Stimulated activated naive CD8-positive, alpha-beta T cell treated with anti-CD3 and anti-CD28 coated beads, Interleukin-15, Interleukin-2, amounts not matched to agents 100 U/mL and 50 U/mL, for 24 hours (primary cell): Measurements from ENCODE around the gene PROSER3.

Source experiments
- ATAC-seq: fragments of 150-1000 bp; cut with Tn5 transposase; one replicate; pipeline ENCODE4 v1.10.0; 2021
- DNase-seq: peaks from one replicate; pipeline ENCODE4 v3.0.0; 2021

The PROSER3 gene

DNA sequence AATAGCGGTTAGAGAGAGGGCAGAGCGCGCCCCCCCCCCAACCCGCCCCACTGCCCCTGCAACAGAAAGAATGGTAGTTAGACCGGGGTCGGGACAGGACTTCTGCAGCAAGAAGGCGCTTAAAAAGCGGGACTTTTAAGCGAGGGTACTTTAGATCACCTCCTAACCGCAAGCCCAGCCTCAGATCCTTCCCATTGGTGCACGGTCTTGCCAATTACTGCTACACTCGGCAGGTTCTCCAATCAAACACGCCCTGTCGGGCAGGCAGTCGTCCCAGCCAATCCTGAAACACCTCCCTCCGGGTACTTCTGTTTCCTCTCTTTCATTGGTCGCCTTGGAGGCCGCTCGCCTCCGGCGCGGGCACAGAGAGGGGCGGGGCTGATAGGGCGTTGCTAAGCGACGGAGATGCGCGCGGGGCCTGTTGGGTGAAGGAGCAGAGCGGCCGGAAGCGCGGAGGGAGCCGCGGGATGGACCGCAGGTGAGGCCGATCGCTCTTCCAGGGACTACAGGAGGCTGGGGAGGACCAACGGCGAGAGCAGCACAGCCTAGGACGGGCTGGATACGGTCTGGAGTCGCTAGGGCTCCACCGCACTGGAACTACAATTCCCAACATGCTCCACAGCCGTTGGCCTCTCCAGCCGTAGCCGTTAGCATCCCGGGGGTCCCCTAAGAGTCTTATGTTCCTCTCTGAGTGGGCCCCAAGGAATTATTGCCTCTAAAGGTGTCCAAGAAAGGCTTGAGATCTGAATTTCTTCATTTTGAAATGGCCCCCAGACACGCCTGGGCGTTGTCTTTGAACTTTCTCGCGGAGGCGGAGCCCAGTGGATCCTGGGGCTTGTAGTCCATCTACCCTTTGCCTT lies at the start of gene PROSER3:
TSS of gene PROSER3 (plus strand) at position 428 of the 860 bp plus-strand sequence. CDS start at position 468, 40 bp downstream.
- ATAC-seq (peak; percentile 98), DNase-seq (peak; percentile 98)

DNA sequence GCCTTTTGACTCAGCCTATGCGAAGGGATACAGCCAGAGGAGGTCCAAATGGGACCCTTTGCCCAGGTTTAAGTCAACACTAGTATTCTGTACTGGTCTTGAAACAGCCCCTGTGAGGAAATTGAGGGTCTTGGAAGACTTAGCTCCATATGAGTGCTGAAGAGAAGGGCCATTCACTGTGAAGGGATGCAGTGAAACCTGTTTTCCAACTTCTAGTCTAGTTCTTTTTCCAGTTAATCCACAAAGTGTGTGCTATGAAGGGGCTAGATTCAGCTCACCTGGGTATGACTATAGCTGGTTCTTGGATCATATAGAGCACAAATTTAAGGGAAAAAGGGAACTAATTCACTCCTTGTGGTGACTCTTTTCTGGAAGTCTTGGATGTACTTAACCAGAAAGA lies 49.6 kb upstream of the PROSER3 start:
- ATAC-seq (no peak), DNase-seq (no peak)

DNA sequence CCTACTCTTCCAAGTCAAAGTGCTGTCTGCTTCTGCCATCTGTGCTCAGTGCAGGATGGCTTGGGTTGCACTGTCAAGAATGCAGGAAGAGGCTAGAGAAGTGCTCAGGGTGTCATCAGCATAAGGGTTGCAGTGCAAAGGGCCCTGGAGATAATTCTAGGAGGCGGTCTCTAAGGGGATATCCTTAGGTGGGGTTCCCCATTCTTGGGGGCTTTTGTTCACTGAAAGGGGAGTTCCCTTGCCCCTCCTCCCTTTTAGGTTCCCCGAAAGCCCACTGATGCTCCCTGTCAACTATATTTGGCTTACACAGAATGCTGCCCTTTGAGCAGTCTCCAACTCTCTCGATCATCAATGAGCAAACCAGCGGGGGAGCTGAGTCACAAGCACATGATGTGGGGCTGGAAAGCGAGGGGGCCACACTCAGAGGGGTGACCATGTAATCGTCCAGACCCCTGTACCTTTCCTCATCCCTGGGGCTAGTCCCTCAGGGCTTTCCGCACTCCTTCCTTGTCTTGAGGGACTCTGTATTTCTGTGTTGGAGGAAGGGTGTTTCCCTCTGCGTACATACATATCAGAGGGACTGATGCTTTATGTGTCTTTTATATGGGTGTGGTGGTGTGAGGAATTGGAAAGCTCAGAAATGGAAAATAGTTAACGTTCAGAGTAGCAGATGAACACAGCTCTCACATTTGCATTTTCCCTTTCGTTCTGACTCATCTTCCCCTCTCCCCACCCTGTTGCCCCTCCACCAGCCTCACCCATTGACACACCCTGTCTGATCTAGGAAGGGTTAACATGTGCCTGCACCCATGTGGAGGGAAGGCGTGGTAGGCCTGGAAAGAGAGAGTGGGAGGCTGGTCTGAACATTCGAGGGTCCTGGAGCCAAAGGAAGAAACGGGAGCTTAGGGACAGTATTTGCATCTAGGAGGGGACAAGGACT lies 46.9 kb upstream of the PROSER3 start:
- ATAC-seq (peak; percentile 65), DNase-seq (peak; percentile 81)

DNA sequence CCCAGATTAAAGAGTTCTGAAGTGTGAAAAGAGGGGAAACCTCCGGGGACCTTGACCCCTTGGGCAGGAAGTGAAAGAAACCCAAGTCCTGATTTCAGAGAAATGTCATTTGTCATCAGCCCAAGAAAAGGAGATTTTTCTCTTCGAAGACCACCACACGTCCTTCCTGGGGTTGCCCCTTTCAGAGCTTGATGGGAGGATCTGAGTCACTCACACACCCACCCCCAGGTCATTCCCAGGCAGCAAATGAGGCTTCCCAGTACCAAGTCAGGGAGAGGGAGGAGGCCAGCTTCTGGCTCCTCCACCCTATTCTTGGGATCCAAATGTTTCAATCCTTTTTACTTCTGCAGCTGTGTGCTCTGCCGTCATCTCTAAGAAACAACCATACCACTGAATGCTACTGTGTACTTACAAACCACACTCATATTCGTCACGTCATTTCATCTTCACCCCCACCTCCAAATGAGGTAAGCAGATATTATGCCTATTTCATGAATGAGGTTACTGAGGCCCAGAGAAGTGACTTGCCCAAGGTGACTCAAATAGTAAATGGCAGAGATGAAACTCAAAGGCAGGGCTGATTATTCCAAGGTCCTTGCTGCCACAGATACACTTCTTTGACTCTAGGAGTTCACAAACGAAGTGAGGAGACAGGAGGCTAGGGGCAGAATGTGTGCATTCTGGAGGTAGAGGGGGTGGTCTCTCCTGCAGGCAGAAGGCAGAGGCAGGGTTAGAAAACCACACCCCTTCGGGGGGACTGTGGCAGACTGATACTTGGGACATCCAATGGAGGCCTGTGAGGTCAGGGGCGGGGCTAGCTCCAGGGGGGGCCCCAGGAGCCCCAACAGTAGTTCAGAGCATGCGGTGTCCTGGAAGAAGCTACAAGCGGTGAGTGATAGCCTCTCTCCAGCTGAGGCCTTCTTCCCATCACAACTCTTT lies 45.1 kb upstream of the PROSER3 start:
- DNase-seq (peak; percentile 88), ATAC-seq (peak; percentile 24)

DNA sequence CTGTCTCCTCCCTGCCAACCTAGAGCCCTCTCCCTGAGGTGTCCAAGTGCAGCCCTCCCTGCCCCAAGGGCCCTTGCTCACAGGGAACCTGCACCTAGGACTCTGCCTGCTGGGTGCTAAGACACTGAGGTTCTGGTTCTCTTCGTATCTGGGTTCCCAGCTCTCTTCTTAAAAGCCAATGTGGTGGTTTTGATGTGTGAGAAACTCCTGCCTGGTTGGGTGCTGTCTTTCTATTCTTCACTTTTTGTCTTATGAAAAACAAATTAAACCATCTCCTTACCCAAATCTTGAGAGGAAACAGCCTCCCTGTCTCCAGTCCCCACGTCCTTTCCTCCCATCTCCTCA lies 44.5 kb upstream of the PROSER3 start:
- ATAC-seq, result no peak

DNA sequence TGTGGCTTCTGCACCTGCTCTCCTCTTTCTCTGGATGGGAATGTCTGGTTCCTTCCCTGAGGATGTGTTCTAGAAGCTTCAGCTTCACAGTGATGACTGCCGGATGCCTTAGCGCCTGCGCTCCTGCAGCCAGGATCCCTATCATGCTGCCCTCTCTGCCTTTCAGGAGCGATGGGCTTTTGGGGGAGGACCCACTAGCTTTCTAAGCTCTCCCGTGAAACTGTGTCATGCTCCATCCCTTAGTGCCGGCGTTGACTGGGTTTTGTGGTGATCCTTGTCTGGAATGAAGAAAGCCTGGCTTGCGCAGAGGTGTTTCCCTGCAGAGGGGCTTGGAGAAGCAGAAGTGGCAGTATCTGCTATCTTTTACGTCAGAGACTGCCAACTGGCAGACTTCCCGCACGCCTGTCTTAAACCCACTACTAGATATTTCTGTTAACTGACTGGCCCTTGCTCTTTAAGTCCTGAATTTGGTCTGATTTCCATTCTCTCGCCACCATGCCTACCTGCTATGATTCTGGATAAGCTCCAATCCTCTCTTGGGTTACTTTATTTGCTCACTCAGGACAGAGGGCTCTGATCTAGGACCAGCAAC lies 44.0 kb upstream of the PROSER3 start:
- ATAC-seq, result no peak
- no peak for DNase-seq

More for the DNA sequence above, 44.5 kb upstream of the PROSER3 start:
- DNase-seq, result no peak

DNA sequence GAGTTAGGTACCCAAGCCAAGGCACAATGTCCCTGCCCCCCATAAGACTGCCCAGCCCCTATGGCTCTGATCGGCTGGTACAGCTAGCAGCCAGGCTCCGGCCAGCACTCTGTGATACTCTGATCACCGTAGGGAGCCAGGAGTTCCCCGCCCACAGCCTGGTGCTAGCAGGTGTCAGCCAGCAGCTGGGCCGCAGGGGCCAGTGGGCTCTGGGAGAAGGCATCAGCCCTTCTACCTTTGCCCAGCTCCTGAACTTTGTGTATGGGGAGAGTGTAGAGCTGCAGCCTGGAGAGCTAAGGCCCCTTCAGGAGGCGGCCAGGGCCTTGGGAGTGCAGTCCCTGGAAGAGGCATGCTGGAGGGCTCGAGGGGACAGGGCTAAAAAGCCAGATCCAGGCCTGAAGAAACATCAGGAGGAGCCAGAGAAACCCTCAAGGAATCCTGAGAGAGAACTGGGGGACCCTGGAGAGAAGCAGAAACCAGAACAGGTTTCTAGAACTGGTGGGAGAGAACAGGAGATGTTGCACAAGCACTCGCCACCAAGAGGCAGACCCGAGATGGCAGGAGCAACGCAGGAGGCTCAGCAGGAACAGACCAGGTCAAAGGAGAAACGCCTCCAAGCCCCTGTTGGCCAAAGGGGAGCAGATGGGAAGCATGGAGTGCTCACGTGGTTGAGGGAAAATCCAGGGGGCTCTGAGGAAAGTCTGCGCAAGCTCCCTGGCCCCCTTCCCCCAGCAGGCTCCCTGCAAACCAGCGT lies 43.2 kb upstream of the PROSER3 start:
- no peak for ATAC-seq
- peak; percentile 52 for DNase-seq

DNA sequence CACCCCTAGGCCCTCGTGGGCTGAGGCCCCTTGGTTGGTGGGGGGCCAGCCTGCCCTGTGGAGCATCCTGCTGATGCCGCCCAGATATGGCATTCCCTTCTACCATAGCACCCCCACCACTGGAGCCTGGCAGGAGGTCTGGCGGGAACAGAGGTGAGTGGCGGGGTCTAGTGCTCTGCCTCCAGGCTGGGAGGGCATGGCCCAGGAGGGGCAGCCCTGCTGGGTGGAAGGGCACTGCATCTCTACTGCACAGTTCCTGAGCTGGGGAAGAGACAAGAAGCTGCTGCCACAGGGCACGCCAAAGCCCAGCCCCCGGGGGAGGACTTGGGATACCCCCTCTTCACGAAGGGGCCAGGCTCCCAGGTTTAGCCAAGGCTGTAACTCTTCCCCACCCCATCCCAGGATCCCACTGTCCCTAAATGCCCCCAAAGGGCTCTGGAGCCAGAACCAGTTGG lies 42.6 kb upstream of the PROSER3 start:
- no peak for DNase-seq
- ATAC-seq, result no peak

DNA sequence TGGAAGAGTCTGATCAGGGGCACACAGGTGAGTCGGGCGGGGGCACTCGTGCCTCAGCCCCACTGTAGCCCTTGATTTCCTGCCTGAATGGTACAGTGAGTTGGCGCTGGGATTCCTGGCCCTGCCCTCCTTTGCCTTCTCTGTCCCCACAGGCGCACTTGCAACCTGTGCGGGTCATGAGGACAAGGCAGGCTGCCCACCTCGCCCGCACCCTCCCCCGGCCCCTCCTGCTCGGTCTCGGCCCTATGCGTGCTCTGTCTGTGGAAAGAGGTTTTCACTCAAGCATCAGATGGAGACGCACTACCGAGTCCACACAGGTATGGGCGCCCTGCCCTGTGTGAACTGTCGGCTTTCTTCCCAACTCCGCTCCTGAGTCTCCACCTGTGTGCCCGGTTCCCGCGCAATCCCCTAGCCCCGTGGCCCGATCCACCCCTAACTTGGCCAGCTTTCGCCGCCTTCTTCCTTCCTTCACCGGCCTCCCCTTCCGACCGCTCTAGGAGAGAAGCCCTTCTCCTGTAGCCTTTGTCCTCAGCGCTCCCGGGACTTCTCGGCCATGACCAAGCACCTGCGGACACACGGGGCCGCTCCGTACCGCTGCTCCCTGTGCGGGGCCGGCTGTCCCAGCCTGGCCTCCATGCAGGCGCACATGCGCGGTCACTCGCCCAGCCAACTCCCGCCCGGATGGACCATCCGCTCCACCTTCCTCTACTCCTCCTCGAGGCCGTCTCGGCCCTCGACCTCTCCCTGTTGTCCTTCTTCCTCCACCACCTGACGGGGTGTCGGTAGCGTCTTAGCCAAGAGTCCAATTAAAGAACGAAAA lies 41.8 kb upstream of the PROSER3 start:
- no peak for ATAC-seq
- DNase-seq, result no peak

DNA sequence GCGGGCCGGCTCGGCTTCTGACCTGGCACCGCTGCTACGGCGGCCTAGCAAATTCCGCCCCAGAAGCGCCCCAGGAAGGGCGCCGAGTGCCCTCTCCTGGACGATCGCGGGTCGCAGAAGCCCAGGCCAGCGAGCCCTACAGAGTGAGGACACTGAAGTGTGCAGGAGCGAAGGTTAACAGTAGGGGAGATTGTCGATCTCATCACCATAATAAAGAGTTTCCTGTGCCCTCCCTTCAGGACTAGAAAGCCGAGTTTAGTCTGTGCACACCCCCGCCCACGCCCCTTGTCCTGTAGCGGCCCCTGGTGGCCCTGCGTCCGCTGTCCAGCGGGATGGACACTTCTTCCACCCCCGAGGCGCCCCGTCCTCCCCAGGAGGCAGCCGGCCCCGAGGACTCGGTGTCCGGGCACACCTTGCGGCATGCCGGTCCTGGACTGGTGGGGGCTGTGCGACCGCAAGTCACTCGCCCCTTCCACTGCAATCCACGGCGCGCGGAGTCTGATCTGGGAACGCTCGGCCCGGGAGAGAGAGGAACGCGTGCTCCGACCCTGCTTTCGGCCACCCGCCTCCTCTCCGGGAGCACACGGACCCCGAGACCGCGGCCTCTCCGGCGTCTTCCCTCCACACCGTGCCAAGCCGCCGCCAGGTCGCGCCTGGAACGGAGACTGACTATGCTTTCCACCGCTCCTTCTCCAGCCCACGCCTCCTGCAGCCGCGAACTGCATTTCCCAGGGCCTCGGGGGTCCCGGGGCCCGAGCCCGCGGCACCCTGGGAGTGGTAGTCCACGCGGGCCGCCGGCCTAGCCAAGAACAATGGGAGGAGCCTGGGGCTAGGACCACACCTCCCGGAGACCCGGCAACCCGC lies 40.9 kb upstream of the PROSER3 start:
- peak; percentile 88 for DNase-seq
- ATAC-seq, result peak; percentile 70

DNA sequence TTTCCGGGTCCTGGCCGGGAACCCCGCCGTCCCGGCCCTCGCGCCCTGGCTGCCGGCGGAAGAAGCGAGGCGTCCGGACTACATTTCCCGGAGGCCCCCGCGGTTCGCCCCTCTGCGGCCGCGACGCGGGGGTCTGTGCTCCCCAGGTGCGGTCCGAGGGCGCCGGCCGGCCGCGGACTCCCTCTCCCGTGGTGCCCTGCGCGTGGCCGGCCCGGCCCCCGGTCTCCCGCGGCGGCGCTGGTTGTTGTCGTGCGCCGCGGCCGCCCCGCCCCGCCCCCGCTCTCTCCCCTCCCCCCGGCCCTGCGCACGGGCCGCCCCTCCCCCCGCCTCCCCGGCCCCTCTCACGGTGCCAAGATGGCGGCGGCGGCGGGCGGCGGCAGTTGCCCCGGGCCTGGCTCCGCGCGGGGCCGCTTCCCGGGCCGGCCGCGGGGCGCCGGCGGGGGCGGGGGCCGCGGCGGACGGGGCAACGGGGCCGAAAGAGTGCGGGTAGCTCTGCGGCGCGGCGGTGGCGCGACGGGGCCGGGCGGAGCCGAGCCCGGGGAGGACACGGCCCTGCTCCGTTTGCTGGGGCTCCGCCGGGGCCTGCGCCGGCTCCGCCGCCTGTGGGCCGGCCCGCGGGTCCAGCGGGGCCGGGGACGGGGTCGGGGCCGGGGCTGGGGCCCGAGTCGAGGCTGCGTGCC lies 40.2 kb upstream of the PROSER3 start, which contains the start of gene KMT2B:
TSS of gene KMT2B (plus strand) at position 339 of the 680 bp plus-strand sequence. CDS start at position 355, 16 bp downstream.
- peak; percentile 6 for ATAC-seq

DNA sequence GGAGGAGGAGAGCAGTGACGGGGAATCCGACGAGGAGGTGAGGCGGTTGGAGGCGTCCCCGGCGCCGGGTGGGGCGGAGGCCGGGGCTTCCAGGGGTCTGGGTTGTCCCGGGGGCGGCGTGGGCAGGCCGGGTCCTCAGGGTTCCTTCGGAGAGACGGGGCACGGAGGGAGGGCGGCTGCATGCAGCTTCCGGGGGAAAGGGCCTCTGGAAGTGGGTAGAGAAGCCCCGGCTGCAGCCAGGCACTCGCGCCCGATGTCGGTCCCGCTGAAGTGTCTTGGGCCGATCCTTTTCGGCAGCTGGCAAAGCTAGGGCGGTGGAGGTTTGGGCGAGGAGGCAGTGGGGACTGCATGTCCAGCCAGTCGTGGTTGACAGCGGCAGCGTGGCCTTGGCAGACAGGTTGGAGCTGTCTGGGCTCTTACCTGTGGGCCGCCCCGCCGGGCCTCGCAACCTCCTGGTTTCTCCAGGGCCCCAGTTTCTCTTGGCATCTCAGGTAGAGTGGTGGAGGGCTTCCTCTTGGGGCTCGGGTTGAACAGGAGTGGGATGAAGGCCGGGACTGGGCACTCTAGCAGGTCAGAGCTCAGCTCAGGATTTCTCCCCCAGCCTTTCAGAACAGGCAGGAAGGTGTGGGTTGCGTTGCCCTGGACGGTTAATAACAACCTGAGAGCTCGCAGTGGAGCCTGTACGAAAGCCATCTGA lies 39.5 kb upstream of the PROSER3 start:
- peak; percentile 76 for DNase-seq
- peak; percentile 5 for ATAC-seq

More for the DNA sequence above, 40.2 kb upstream of the PROSER3 start, which contains the start of gene KMT2B:
- DNase-seq, result peak; percentile 95

DNA sequence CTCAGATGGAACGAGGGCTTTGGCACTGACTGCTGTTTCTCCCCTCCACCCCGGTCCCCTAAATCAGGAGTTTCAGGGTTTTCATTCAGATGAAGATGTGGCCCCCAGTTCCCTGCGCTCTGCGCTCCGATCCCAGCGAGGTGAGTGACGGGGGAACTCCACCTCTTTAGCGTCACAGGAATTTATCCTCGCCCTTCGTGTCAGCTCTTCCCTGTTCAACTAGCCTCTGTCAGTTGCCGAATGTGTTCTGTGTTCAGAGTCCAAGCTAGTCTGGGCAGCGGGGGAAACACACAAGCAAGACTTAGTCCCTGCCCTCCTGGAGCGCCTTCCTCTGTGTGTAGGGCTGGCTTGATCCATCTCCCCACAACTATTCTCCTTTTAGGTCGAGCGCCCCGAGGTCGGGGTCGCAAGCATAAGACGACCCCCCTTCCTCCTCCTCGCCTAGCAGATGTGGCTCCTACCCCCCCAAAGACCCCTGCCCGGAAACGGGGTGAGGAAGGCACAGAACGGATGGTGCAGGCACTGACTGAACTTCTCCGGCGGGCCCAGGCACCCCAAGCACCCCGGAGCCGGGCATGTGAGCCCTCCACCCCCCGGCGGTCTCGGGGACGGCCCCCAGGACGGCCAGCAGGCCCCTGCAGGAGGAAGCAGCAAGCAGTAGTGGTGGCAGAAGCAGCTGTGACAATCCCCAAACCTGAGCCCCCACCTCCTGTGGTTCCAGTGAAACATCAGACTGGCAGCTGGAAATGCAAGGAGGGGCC lies 38.4 kb upstream of the PROSER3 start:
- no peak for DNase-seq
- ATAC-seq, result no peak

DNA sequence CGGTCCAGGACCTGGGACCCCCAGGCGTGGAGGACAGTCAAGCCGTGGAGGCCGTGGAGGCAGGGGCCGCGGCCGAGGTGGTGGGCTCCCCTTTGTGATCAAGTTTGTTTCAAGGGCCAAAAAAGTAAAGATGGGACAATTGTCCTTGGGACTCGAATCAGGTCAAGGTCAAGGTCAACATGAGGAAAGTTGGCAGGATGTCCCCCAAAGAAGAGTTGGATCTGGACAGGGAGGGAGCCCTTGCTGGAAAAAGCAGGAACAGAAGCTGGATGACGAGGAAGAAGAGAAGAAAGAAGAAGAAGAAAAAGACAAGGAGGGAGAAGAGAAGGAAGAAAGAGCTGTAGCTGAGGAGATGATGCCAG lies 37.8 kb upstream of the PROSER3 start:
- DNase-seq, result no peak
- no peak for ATAC-seq

DNA sequence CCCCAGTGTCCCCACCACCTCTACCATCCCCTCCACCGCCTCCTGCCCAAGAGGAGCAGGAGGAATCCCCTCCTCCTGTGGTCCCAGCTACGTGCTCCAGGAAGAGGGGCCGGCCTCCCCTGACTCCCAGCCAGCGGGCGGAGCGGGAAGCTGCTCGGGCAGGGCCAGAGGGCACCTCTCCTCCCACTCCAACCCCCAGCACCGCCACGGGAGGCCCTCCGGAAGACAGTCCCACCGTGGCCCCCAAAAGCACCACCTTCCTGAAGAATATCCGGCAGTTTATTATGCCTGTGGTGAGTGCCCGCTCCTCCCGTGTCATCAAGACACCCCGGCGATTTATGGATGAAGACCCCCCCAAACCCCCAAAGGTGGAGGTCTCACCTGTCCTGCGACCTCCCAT lies 37.3 kb upstream of the PROSER3 start:
- DNase-seq (no peak), ATAC-seq (no peak)

DNA sequence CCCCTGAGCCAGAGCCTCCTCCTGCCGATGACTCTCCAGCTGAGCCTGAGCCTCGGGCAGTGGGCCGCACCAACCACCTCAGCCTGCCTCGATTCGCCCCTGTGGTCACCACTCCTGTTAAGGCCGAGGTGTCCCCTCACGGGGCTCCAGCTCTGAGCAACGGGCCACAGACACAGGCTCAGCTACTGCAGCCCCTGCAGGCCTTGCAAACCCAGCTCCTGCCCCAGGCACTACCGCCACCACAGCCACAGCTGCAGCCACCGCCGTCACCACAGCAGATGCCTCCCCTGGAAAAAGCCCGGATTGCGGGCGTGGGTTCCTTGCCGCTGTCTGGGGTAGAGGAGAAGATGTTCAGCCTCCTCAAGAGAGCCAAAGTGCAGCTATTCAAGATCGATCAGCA lies 36.6 kb upstream of the PROSER3 start:
- ATAC-seq, result no peak
- no peak for DNase-seq

DNA sequence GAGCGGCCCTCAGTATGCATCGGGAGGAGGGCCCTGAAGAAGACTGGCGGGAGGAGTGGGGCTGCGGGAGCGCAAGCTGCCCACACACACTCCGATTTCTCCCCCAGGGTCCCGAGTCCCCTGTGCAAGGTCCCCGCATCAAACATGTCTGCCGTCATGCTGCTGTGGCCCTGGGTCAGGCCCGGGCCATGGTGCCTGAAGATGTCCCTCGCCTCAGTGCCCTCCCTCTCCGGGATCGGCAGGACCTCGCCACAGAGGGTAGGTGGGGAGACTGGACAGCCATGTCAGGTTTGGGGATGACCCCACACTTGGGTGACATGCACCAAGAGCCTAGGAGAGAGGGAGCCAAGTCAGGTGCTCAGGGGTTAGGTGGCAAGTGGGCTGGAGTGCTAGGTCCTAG lies 35.5 kb upstream of the PROSER3 start:
- ATAC-seq, result no peak

More for the DNA sequence above, 35.5 kb upstream of the PROSER3 start:
- no peak for DNase-seq
